Activated CD4-positive, alpha-beta T cell treated with anti-CD3 and anti-CD28 coated beads for 4 hours (primary cell): ENCODE data around the gene CD247.

ENCODE experiments used
- DNase-seq, 2 donors: peaks; one replicate each; pipeline ENCODE4 v3.0.0-alpha.2; 2020

CD247 gene

DNA sequence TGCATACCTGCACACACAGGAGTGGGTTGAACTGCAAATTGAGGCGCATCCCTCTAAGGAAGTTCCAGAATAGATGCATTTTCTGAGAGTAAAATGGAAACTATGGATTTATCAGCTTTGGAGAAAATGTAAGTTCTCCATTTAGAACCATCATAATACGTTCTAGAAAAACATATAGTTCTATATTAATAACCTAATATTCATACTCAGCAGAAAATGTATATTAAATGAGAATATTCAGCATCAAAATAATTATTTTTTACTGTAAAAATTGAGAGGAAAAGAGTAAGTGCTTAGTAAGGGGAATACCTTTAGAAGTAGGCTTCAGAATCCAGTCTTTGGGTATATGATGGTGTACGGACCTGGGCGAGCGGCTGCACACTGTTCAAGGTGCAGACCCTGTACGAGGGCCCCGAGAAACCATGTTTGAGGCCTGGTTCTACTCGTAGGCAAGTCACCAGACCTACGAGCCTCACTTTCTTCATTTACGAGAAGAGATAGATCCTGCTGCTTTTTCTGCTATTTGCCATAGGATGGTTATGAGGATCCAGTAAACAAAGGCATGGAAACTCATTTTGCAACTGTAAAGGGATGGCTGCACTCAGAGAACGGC lies 6.8 kb downstream of the CD247 start:
- DNase-seq, result no peak

- no peak for DNase-seq
These were observed 7.4 kb downstream of the CD247 start for GRCh38 chr1:167510881-167511280.

- DNase-seq, result no peak
These were observed 8.1 kb downstream of the CD247 start for GRCh38 chr1:167510244-167510643.

- DNase-seq, result no peak
These were observed 8.7 kb downstream of the CD247 start for GRCh38 chr1:167509587-167509986.

GRCh38 chr1:167507719-167508118 lies 10.6 kb downstream of the CD247 start:
- no peak for DNase-seq

GRCh38 chr1:167504467-167504827 lies 13.9 kb downstream of the CD247 start:
- no peak for DNase-seq

- no peak for DNase-seq
These were observed 14.5 kb downstream of the CD247 start for GRCh38 chr1:167503626-167504466.

- DNase-seq, result no peak
These were observed 15.4 kb downstream of the CD247 start for GRCh38 chr1:167502719-167503462.

GRCh38 chr1:167502192-167502551 lies 16.2 kb downstream of the CD247 start:
- DNase-seq, result no peak

DNA sequence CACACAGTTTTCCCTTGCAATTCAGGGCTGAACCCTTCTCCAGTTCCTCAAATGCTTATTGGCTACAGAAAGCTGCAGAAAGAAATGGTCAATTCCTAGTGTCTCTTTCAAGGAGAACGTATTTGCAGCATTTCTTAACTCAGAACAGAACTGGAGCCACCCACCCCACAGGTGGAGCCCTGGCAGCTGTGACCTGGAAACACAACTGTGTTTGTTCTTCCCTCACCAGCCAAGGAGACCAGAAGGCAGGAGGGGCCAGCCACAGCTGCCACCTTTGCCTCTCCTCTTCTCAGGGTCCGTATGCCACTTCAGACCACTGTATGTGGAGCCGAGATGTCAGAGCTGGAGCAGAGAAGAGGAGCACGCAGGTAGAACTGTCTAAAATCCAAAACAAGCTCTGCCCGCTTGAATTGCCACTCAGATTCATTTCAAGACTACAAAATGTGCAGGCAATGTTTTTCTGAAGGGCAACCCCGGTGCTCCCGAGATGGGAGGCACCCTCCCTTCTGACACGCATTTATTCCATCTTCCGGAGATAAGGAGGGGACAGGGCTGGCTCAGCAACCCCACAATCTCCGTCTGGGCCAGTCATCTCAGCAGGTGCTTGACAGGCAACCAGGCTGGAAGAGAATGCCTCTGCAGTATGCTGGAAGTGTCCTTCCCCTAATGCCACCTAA lies 16.7 kb downstream of the CD247 start:
- peak; percentile 40 to 42 for DNase-seq

DNA sequence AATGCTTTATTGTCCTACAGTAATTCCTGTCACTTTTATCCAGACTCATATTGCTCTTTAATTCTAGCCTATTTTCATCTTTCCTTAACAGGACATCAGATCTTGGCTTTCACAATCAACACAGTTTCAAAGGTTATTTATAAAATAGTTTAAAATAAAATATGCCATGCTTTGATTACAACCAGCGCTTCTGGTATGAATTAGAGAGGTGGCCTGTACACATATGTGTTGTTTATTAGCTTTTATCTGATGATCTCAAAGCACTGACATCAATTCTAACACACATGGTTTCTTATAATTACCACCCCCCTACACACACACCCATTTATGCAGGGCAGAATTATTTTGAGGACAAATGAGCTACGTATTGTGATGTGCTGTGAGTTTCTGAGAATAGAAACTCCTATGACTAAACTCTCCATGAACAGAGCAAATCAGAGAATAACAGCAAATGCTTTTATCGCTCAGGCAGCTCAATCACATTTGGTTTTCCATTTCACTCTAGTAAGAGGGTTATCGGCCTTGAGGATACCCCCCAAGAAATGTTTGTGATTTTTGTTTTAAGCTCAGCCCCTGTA lies 18.0 kb downstream of the CD247 start:
- peak; percentile 11 to 40 for DNase-seq

DNA sequence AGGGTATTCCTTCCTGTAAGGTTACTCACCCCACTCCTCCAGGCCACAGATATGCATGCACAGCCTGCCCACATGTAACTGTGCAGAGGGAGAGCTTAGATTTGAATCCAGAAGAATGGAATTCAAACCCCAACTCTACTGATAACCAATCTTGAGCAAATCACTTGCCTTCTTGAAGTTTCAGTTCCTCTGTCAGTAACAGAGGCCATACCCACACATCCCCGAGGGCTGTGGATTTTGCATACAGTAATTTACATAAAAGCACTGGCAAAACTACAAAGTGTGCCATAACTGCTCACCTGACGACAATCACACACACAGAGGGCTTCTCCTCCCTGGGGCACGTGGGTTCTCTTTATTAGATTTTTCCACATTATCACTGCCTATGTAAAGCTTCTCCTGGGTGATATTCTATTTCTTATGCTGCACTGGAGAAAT lies 18.6 kb downstream of the CD247 start:
- DNase-seq, result peak in 1 of 2 donors; percentile 22

DNA sequence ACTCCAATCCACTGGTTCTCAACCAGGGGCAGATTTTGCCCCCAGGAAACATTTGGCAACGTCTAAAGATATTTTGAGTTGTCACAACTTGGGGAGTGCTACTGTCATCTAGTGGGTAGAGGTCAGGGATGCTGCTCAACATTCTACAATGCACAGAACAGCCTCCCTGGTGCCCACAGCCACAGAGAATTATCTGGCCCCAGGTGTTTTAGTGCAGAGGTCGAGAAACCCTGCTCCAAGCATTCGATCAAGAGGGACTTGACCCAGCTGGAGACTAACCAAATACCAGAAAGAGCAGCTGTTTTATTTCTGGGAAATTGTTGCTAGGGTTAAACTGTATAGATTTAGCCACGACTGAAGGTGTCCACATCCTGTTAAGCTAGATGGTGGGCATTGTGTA lies 19.2 kb downstream of the CD247 start:
- no peak for DNase-seq

DNA sequence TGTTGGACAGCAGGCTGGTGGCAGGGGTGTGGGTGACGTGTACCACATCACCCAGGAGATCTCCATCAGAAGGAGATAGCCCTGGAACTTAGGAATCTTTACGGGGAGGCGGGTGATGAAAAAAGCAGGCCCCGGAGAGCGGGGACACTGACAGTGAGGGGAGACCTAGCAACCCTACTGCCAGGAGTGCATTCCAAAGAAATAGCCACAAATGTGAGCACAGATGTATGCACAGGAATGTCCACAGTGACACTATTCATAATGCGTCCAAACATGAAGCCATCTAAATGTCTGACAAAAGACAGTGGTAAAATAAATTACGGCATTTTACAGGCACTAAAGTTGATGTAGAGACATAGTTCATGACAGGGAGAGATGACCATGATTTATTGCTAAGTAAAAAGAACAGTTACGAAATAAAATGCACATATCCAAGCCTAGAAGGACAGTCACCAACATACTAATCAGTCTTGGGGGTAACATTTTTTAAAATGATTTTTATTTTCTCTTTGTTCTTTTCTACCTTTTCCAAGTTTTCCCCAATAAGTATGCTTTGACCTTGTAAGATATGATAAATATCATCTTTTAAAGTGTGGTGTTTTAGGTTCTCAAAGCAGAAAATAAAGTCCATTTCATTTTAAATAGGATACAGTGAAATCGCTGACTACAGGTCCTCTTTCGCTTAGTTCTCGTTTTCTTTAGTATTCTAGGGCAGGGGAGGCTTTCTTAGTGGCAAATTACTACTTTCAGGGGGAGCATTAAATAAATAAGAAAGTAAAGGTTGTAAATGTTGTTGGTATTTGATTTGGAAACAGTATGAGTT lies 21.3 kb downstream of the CD247 start:
- no peak for DNase-seq

- DNase-seq, result no peak
These were observed 25.0 kb downstream of the CD247 start for GRCh38 chr1:167493372-167493771.

DNA sequence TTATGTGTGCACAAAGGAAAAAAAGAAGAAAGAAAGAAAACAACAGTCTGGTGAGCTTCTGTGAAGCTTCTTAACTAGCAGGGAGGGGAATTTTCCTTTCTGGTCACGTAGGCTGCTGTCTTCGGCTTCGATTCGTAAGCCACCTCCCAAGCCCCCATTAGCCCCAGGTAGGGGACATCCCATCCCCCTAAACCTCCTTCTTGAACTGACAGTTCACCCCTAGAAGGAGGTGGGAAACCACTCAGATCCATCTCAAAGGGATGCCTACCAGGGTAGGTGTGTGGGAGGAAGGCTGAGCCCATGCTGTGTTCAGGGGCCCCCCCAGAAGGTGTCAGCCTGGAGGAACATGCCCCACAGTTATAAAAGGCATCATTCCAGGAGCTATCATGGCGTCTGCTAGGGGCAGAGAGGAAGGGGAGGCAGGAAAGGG lies 25.8 kb downstream of the CD247 start:
- DNase-seq, result peak in 1 of 2 donors; percentile 46

DNA sequence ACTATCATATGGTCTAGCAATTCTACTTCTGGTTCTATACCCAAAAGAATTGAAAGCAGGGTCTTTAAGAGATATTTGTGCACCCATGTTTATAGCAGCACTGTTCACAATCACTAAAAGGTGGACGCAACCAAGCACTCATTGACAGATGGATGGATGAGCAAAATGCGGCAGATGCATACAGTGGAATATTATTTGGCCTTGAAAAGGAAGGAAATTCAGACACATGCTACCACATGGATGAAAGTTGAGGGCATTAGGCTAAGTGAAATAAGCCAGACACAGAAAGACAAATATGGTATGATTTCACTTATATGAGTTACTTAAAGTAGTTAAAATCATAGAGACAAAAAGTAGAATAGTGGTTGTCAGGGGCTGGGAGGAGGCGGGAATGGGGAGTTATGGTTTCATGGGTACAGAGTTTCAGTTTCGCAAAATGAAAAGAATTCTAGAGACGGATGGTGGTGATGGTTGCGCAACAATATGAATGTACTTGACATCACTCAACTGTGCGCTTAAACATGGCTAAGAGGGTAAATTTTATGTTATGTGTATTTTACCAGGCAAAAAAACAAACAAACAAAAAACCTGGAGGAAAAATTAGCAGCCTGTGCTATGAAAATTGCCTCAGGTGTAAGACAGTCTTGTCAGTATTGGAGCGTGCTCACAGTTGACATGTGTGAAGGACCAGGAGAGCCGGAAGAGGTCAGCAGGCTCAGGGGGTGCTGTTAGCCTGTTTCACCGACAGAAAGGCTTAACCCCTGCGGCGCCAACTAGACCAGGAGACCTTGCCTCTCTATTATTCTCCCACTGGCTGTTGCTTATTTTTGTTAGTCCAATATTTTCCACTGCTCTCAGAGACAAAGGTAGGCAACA lies 26.5 kb downstream of the CD247 start:
- no peak for DNase-seq

DNA sequence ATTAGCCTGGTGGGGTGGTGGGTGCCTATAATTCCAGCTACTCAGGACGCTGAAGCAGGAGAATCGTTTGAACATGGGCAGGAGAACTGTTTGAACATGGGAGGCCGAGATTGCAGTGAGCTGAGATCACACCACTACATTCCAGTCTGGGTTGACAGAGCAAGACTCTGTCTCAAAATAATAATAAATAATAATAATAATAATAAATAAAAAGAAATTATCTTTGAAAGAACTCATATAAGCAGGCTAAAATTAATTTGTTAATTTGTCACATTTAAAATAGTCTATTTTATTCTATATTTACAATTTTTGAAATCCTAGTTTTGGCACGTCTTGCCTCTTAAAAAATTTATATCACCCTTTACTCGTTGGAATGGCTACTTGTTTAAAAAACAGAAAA lies 27.6 kb downstream of the CD247 start:
- no peak for DNase-seq

DNA sequence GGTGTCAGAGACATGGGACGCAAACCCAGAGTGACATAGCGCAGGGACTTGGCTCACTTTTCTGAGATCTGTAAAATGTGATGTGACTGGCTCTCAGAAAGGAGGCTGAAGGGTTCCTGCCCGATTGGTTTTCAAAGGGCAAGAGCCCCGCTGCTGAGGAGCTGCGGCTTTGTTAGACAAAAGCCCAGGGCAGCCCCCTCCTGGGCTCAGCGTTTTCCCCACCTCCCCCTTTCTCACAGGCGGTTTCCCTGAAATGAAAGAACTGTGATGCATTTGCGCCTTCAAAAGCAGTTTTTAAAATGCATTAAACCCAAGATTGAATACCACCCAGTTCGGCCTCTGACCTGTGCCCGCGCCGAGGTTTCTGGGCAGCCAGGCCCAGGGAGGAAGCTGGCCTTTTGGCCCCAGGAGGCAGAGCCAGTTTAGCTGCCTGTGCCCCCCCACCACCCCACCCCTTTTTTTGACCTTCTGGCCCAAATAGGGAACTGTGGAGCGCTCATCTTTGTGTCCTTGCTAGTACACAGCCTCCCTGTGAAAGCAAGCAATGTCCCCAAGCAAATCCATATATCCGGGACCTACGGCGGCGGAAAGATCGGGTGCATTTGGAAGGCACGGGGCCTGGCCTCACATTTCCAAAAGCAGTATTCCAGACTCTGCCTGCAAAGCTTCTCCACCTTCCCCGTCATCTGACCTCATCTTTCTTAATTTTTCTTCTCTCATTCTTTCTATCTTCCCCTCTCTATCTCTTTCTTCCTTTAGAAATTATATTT lies 28.6 kb downstream of the CD247 start:
- DNase-seq, result peak; percentile 56 to 59

- DNase-seq, result no peak
These were observed 29.5 kb downstream of the CD247 start for GRCh38 chr1:167488786-167489185.
